HG02571 (cell line): ENCODE measurements around the gene CLEC20A.
"Not testable (repeated sequence)": the region's sequence is repeated elsewhere in the genome, so short reads cannot be mapped to it uniquely, and the experiment has no call there.

Experiments used
- ATAC-seq: cut with Tn5 transposase; IDR thresholded peaks from one replicate; pipeline ENCODE4 v1.9.1; 2021; ENCODE audit warnings: mild to moderate bottlenecking, moderate library complexity; ENCODE audit not compliant: unreplicated experiment

Gene CLEC20A

DNA sequence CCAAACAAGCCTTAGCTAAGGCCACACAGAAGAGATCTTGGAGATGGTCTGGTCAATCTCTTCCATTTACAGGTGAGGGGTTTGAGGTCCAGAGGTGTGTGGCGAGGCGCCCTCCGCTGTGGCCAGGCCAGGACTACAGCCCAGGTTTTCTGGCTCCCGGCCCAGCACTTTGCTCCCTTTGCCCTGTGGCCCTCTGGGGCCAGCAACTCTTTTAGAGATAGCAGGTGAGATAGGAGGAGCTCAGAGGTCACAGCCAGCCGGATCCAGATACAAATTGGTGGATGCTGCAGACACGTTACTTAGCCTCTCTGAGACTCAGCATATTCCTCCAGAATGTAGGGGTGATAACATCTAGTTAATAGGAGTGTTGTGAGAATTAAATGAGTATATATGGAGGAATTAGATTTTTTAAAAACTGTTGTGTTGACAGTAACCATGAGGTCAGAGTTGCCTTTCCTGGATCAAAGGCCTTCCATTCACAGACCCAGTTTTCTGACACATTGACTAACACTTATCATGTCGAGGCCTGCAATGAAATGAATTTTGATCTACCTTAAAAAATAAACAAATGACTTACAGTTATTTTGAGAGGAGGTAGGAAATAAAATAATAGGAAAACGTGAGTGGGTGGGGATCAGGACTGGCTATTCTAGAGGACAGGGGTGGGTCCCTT, 32.7 kb upstream of the CLEC20A start:
- ATAC-seq, result no peak

DNA sequence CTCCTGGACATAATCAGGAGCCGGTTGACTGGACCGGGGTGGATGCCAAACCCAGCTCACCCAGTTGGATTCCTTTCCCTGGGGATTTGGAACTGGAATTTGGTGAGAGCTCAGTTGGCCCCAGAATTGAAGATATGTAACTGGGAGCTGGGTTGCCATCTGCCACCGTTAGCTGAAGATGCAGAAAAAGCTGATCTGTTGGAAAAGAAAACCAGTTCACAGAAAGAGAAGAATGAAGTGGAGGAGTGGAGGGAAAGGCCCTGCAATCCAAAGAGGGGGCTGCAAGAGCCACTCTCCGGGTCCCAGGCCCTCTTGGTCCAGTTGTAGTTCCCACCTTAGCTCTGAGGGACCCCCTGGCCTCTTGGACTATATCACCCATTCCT, 32.2 kb upstream of the CLEC20A start:
- ATAC-seq, result no peak

DNA sequence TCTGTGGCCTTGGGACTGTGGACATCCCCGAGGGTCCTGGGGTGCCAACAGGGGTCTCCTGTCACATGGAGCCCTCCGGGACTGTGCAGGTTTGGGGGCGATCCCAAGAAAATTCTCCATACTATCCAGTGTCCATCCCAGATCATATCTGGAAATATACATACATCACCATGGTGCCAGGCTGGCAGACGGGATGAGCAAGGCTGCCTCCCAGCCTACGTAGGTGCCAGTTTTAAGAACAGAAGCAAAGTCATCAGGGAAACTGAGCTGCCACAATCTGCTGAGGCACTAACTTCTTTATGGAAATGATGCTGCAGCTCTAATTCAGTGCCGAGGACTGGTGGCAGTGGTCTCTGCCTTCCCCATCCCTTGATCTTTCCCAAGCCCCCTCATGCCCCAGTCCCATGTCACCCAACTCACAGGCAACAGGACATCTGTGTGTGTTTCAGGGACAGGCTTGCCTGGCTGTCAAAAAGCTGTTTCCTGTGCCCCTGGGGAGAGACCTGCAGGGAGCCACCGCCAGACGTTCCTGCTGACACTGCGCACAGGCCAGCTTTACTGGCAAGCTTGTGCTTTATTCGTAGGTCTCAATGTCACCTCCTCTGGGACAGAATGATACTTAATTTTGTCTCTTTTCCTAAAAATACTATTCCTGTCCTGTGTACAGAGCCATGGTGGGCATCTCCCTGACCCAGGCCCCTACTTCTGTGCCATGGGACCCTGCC, 31.6 kb upstream of the CLEC20A start:
- no peak for ATAC-seq

DNA sequence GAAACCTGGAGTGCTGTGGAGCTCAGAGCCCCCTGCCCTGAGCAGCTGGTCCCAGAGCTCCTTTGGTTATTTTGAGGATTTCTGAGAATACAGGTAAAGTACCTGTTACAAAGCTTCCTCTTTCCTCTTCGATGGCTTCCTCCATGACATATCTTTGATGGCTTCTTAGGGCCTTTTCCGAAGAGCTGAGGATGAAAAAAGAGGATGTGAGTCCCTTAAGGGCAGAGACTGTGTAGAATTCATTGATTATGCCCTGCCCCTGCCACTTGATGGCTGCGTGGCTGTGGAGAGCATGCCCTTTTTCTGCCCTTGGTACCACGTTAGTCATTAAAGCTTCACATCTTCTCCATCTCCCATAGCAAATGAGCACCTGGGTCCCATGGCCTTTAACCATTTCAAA, 30.4 kb upstream of the CLEC20A start:
- ATAC-seq, result no peak

DNA sequence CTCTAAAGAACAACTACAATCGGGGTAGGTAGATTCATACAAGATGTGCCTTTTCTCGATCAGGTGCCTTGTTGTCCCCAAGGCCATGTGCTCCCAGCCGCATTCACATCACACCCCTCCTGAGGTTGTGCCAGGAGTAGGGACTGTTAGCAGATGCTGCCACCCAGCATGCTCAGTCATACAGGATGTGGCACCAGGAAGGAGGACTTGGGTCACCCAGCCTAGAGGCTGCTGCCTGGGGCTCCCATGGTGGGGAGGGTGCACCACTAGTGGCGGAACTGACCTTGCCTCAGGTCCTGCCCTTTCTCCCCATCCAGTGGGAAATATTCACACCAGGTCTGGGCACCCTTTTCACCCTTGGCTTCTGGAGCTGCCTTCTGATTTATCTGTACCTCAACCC, 24.5 kb upstream of the CLEC20A start:
- ATAC-seq, result no peak

DNA sequence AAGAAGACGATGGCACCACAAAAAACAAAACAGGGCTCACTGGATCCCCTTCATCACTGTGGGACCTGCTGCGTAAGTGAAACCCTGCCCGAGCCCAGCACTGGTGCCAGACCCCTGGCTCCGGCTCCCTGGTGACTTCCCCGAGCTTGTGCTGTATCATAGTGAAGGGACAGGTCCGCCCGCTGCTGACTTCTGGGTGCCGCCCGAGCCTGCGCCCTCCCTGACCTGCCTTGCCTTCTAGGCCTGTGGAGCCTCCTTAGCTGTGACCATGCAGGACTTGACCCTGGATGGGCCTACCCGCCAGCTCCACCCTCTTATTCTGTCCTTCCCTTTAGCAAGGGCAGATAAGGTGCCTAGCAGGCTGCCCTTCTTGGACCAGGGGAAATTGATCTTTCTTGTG, 24.0 kb upstream of the CLEC20A start:
- ATAC-seq, result no peak

DNA sequence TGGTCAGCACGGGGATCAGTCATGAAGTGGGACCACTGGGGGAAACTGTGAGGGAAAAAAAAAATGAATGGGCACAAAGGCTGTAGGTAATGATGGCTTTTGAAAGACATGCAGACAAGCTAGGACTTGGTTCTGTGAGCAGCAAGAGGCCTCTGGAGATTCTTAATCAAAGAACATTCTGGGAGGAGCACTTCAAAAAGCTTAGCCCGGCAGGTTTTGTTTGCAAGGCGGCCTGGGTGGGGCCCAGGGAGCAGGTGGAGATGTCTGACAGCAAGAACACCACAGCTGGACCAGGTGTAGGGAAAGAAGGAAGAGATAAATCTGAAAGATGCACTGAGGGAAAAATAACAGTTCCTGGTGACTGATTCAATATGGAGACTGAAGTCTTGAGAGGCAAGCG, 22.1 kb upstream of the CLEC20A start:
- ATAC-seq, result no peak

DNA sequence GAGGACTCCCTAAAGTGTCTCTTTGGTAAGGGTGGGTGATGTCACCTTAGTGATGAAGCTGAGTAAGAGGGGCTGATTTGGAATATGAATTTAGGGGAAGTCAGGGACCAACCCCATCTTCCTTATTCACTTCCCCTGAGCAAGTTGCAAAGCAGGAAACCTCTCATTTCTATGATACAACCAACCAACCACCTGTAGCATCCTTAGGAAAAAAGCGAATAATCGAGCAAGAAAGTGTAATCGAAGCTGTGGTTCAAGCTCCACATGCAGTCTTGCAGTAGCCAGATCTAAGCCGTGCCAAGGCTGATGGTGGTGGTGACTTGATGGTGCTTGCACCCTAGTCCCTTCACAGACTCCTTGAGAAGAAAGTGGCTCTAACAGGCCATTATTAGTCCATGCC, 19.3 kb upstream of the CLEC20A start:
- no peak for ATAC-seq

DNA sequence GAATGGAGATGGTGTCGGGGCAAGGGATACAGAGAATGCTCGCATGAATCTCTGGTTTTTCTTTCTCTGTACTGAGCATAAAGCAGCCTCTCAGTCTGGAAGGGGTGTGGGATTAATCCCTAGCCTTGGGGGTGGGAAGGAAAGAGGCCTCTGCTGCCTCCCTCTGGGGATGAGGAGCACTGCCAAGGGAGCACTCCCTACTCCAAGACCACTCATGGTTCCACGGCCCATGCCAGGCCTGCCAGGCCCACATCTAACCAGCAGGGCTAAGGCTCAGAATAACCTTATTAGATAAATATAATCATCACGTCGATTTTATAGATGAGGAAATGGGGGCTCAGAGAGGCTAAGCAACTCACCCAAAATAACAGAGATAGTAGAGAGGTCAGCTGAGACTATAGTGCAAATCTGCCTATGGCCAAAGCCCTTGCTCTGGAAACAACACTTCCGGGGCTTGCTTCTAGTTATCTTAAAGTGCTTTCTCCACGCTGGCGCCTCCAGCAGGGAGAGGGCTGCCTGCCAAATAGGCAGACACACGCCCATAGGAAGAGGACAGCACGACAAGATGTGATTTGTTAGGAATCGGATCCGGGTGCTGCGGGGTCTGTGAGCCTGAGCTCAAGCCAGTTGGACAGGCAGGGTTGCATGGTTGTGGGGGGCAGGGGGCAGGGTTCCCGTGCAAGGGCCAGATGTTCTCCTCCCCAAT, 16.7 kb upstream of the CLEC20A start:
- ATAC-seq, result no peak

DNA sequence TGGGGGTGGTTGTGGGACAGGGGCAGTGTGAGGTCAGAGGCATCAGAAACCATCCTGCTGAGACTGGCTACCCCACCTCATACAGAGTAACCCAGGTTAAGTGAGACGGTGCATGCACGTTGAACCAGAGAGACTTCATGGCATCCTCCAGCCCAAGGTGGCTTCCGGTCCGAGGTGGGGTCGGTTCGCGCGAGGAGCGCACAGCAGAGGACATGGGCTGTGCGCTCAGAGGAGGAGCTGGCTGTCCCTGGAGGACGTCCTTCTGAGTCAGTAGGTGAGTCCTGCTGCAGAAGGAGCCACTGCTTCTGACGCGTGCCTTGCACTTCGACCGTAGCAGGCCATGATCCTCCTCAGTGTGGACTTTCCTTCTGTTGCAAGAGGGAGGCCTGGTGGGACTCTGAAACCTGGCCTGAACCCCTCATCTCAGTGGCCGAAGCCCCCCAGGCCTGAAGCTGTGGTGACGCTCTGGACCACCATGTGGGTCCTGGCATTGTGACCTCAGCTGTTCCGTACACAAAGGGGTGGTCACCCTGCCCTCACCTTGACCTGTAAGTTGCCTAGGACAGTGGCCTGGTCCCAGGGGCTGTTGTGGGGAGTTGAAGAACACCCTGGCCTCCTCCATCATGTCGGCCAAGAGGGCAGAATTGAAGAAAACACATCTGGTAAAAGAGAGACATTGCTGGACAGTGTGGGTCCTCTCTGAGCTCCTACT, 16.0 kb upstream of the CLEC20A start, which contains the start of gene TEX35:
Gene TEX35 (plus strand): TSS at position 544 of the 712 bp plus-strand sequence. CDS start 80 bp downstream, at position 624.
- ATAC-seq, result no peak

DNA sequence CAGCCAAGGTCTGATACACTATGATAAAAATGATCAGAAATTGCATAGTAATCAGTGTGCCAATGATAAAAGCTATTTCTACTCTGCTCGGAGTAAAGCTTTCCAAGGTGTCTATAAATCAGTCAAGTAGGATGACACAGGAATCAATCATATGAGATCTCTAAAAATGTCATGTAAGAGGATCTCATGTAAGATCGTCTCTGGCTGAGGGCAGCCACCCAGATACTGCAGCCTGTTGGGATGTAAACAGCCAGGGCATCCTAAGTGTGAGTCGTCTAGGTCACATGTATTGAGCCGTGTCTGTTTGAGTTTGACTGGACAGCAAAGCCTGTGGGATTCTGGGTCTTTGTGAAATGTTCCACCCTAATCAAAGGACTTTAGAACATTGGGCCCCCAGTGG, 13.4 kb upstream of the CLEC20A start:
- no peak for ATAC-seq

DNA sequence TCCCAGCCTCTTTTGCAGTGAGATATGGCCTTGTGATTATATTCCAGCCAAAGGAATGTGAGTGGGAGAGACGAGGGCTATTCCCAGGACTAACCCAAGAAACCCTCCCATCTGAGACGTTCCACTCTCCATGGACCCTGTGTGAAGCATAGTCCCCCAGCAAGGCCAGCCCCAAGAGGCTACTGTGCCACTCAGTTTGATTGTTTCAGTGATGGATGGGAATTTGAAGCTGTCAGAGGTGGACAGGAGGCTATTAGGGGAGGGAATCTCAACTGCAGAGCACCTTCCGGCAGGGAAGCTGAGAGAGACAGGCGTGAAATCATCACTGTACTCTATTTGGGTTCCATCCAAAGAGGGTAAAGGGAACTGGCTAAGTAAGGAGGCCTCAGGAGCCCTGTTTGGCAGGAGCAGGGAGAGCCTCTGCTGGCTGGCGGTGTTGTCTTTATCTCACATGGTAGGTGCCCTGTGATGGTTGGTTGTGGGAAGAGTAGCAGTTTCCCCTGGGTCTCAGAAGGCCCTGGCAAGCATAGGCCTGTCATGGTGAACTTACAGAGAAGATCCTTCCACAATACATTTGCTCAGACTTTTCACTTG, 12.7 kb upstream of the CLEC20A start:
- ATAC-seq, result no peak

DNA sequence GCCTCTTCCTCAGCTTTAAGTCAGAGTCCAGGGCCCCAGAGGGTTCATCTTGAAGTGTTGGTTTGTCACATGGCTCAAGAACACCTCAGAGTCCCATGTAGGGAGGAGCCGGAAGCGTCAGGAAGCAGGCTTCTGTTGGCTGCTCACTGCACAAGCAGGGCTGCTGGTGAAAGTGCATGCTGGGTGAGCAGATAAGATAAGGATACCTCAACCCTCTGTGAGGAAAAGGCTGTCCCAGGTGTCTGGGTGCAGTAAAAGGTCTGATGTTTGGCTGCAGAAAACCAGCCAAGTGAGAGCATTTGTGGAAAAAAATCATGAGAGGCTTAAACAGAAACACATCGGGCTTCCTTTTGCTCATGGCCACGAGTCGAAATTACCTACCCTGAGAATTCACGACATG, 9.9 kb upstream of the CLEC20A start:
- ATAC-seq, result no peak

DNA sequence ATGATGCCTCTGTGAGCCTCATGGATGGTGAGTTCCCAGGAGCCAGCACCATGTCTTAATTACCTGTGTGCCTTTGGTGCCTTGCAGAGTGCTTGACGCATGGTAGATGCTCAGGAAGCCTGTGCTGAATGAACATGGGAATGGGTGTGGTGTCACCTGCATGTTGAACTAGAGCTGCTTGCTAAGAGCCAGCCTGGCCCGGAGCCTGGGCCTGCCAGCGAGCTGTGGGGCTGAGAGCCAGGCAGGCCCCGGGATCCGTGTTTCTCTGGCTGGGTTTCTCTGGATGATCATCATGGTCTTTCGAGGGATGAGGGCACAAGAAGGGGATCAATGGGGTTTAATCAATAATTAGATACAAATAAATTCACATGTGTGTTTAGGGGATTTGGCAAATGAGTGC, 9.4 kb upstream of the CLEC20A start:
- no peak for ATAC-seq

DNA sequence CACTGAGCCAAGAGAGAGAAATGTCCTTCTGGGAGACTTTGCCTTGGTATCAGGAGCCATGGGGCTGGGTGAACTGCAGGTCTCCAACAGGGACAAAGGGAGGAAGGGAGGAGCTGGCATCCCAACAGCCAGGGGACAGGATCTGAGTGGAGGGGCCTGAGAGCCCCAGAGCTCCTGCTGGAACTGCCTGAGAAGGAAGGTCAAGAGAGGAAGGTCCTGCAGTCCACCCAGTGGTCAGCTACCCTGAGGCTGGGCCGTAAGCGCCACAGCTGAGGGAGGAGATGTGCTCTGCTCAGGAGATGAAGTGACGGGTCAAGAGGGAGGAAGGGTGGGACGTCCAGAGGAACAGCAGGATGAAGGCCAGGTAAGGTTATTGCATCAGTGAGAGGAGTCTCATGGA, 7.5 kb upstream of the CLEC20A start:
- ATAC-seq, result no peak

DNA sequence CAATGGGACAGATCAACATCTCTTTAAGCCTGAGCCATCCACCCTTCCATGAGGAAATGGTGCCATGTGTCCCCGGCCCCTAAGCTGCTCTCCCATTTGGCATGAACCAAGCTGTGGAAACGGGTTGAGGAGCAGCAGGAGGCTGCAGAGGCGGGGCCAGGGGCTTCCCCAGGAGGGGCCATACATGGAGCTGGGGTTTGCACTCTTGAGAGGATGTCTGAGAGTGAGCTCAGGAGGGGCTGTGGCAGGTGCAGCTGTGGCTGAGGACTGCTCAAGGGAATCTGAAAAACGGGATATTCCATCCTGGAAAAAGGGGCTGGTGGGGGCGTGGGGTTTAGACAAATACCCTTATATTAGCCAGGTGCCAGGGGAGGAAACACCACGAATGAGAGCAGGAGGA, 7.1 kb upstream of the CLEC20A start:
- no peak for ATAC-seq

DNA sequence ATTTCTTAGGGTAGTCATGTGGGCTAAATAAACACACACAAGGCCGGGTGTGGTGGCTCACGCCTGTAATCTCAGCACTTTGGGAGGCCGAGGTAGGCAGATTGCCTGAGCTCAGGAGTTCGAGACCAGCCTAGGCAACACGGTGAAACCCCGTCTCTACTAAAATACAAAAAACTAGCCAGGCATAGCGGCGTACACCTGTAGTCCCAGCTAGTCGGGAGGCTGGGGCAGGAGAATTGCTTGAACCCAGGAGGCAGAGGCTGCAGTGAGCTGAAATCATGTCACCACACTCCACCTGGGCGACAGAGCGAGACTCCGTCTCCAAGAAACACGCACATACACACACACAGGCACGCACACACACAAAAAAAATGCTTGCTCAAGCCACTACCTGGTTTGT, 6.6 kb upstream of the CLEC20A start:
- ATAC-seq, result not testable (repeated sequence)

DNA sequence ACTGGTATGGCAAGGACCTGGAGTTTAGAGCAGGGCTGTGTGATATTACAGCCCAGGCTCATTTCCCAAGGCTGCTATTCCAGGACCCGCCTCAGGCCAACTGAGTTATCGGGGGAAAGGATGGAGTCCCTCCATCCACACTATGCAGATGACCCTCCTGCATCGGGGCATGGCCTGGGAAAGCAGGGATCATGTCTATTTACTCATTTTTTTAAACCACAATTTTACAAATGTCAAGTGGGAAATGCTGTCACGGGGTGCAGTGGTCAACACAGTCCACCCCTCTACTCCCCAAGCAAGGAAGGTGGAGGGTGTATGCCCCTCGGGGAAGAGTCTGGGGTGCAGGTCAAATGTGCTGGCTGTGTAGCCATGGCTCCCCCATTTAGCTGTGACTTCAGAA, 6.1 kb upstream of the CLEC20A start:
- ATAC-seq, result no peak

DNA sequence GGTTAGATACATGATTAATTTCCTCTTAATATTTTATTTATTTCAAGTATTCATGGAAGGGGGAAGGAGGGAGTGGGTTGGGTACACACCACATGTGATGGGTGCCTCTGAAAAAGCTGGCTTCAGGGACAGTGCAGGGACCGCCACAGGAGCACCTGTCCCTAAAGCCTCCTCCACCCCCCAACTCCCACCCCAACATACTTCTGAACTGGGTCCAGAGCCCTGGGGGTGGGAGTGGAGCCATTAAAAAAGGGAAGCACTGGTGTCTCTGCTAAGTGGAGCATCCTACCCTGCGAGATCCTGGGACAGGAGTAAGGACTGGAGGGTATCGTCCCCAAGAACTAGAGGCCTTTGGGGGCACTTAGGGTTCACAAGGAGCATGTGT, 5.6 kb upstream of the CLEC20A start:
- ATAC-seq, result no peak

DNA sequence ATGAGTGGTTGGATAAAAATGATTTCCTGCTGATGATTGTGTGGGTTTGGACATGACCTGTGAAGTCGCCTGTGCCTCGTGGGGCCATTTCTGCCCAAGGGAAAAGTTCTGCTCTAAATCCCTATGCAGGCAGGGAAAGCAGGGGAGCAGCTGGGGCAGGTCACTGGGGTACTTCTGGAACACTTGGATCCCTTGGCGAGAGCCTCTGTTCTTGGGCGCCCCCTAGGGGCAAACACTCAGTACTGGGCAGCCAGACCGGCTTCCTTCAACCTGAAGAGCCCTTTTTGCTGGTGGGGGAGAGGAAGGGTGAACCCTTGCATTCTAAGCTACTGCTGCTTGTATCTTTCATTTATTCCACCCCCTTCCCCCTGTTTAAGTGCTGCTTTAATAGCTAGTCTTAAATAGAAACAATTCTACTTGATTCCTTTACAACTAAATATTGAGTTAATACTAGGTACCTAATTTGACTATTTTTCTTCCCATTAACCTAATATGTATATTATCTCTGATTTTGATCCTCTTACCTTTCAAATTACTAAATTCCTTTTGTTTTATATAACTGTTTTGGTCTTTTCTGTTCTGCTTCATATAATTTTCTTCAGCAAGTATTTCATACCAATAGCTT, 5.1 kb upstream of the CLEC20A start:
- no peak for ATAC-seq
